Activated gamma-delta T cell treated with Interleukin-2 at 50 U/mL for 16 hours (primary cell): ENCODE results near the gene DHCR24.
"Not testable (repeated sequence)": the region's sequence is repeated elsewhere in the genome, so short reads cannot be mapped to it uniquely, and the experiment has no call there.

Source experiments
- DNase-seq: peaks from one replicate; pipeline ENCODE4 v3.0.0-alpha.2; 2020

DHCR24 gene

GRCh38 chr1:54886724-54887664 is at the start of gene DHCR24:
Gene DHCR24, minus strand, starts transcription at chr1:54887195. Its CDS starts 76 bp downstream, at chr1:54887119.
- peak; percentile 58 for DNase-seq

GRCh38 chr1:54936791-54937190 is 49.8 kb upstream of the DHCR24 start:
- DNase-seq = no peak

- DNase-seq = no peak
These were observed 47.9 kb upstream of the DHCR24 start for GRCh38 chr1:54934869-54935268.

GRCh38 chr1:54934081-54934480 is 47.1 kb upstream of the DHCR24 start:
- not testable (repeated sequence) for DNase-seq

GRCh38 chr1:54931275-54931840 is 44.4 kb upstream of the DHCR24 start:
- no peak for DNase-seq

- no peak for DNase-seq
These were observed 42.7 kb upstream of the DHCR24 start for GRCh38 chr1:54929700-54930099.

- DNase-seq = no peak
These were observed 41.3 kb upstream of the DHCR24 start for GRCh38 chr1:54928327-54928726.

- DNase-seq = no peak
These were observed 40.7 kb upstream of the DHCR24 start for GRCh38 chr1:54927472-54928240.

GRCh38 chr1:54926970-54927369 is 40.0 kb upstream of the DHCR24 start:
- no peak for DNase-seq

- no peak for DNase-seq
These were observed 36.0 kb upstream of the DHCR24 start for GRCh38 chr1:54922921-54923421.

GRCh38 chr1:54922040-54922761 is 35.2 kb upstream of the DHCR24 start:
- no peak for DNase-seq

GRCh38 chr1:54919367-54920359 is 32.7 kb upstream of the DHCR24 start:
- no peak for DNase-seq

- DNase-seq = not testable (repeated sequence)
These were observed 24.1 kb upstream of the DHCR24 start for GRCh38 chr1:54911076-54911475.

GRCh38 chr1:54906586-54906985 is 19.6 kb upstream of the DHCR24 start:
- no peak for DNase-seq

- DNase-seq = no peak
These were observed 17.6 kb upstream of the DHCR24 start for GRCh38 chr1:54904476-54905048.

- DNase-seq = no peak
These were observed 7.3 kb upstream of the DHCR24 start for GRCh38 chr1:54894271-54894670.

- no peak for DNase-seq
These were observed 5.6 kb upstream of the DHCR24 start for GRCh38 chr1:54892586-54892985.

GRCh38 chr1:54889132-54889725 is 2.2 kb upstream of the DHCR24 start:
- DNase-seq = no peak

GRCh38 chr1:54888080-54888733 is 1.2 kb upstream of the DHCR24 start:
- DNase-seq = no peak

- no peak for DNase-seq
These were observed 673 bp upstream of the DHCR24 start for GRCh38 chr1:54887665-54888071.
